Left renal pelvis (tissue), 4 donors: ENCODE results near the gene EDC4. TPM values are rescaled to one million over a fixed set of nuclear protein-coding genes. Genes with fewer than 3 reads are reported as not detected.
"Not testable (repeated sequence)": the region's sequence is repeated elsewhere in the genome, so short reads cannot be mapped to it uniquely, and the experiment has no call there.

Experiments
- DNase-seq, 4 donors: peaks; one replicate each; pipeline ENCODE4 v3.0.0-alpha.2; 2013; ENCODE audit warnings: low read depth in 4 of 4, low spot score in 3 of 4
- polyA plus RNA-seq, 4 donors: library from polyadenylated mRNA; unstranded; fragments of 120-200 nt; gene quantifications; one replicate each; pipeline ENCODE4 v1.2.1, GENCODE V29; 2013; ENCODE audit not compliant: insufficient read length in 4 of 4

EDC4 gene
- polyA plus RNA-seq, 4 donors = 67.0 to 106 (median 83.7) TPM

DNA sequence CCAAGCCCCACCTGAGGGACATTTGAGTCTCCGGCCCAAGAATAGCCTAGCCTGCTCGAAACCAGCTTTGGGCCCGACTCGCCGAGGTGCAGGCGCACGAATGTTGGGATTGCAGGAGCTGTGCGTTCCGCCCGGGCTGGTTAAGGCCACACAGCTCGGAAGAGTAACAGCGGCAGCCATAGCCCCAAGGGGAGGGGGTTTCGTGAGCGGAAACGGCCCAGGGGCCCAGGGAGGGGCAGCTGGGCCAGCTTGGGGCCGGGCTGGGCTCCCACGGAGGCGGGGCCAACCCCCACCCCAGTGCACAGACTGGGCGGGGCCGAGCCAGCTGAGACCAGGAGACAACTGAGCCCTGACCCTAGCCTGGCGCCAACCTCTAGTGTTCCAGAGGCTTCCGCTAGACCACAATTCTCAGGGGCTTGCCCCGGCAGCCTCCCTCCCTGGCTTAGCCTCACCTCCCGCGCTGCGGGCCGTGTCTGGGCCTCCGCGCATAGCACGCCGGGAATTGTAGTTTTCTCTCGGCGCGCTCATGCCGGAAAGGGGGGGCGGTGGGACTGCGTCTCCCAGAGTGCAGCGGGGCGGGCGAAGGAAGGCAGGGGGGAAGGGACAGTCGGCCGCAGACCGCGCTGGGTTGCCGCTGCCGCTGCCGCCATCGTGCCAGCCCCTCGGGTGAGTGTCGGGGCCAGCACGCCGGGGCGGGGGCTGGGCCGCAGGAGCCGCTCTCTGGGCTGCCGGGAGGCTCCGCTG is 26.4 kb upstream of the EDC4 start, which contains the start of gene NUTF2:
Gene NUTF2 (plus strand): TSS at position 614 of the 744 bp plus-strand sequence. CDS start 18,198 bp downstream, outside the sequence.
- peak; percentile 90 to 94 (median 92) for DNase-seq

DNA sequence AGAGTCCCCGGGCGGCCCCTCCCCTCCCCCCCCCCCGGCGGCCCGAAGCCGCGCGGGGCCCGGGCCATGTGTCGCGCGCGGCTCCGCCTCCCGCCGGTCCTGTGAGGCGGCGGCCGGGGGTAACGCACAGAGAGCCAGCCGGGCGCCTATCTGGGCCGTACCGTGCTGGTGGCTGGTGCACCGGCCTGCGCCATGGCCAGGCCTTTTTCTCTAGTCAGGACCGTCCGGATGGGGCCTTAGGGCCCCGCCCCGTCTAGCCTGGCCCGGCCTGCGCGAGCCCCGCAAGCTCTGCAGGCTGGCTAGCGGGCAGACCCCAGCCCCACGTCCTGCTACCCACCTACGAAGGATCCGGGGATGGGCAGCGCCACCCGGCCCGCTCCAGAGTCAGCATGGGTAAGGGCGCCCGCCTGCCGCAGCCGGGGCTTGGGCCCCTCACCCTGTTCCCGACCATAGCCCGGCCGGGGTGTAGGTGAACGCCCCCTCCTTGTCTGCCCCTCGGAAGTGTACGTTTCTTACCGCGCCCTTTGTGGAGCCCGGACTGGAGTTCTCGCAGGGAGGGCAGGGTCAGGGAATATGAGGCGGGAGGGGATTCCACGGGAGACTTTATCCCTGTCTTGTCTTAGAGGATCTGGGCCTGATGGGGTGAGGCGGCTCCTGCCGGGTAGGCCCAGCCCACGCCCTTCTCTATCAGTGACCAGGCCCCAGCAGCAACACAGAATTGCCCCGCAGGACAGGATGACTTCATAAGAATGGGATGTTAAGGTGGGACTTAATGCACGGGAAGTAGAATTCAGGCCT is 25.6 kb upstream of the EDC4 start, which contains the start of gene CENPT:
Gene CENPT (minus strand): TSS at position 630 of the 798 bp plus-strand sequence. CDS start 13,834 bp downstream, outside the sequence.
- no peak for DNase-seq

DNA sequence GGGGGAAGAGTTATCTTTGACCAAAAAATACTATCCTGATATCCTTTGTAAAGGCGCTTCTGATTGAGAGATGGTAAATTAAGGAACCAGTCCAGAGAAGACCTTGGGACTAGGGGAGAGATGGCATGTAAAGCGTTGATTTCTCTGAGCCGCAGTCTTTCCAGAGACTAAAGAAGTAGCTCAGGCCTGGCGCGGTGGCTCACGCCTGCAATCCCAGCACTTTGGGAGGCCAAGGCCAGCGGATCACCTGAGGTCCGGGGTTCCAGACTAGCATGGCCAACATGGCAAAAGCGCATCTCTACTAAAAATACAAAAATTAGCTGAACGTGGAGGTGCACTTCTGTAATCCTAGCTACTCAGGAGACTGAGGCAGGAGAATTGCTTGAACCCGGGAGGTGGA is 24.7 kb upstream of the EDC4 start:
- DNase-seq = no peak

DNA sequence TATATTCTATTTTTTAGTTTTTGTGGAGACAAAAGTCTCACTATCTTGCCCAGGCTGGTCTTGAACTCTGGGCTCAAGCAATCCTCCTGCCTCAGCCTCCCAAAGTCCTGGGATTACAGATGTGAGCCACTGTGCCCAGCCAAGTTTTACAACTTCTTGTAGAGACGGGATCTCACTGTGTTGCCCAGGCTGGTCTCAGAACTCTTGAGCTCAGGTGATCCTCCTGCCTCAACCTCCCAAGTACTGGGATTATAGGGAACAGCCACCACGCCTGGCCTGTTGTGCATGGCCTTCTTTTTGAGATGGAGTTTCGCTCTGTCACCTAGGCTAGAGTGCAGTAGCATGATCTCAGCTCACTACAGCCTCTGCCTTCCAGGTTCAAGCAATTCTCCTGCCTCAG is 19.2 kb upstream of the EDC4 start:
- DNase-seq = no peak

DNA sequence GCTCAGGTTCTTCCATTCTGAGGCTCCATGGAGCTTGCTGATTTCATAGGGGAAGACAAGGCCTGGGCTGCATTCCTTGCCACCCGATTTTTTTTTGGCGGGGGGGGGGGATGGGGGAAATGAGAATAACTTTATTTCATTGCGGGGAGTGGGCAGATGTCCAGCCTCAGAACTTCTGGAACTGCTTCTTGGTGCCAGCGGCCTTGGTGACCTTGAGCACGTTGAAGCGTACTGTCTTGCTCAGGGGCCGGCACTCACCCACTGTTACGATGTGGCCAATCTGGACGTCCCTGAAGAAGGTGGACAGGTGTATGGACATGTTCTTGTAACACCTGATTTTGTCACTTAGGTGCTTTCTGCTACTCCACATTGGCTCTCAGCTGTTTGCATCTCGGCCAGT is 17.1 kb upstream of the EDC4 start:
- DNase-seq = no peak

DNA sequence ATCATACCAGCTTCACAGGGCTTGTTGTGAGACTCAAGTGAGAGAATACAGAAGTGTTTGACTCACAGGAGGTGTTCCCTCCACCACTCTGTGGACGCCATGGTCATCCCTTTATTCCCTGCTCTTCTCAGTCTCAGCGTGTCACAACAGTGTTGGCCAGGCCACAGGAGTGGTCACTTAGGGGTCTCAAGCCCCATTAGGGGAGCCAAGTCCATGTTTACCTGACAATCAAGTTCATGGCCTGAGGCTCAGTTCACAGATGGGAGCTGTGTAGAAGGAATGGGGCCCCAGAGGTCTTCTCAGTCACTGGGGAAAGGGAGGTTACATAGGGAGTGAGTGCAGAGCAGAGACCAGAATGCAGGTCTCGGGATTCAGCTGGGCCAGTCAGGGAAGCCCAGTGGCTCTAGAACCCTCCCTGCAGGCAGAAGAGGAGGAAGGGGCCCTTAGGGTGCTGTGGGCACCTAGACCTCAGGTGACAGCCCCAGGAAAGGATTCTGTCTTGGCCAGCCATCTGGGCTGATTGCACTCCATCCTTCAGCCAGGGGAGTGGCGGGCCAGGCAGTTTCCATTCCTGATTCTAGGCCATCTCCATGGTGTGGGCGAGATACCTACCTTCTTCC is 15.8 kb upstream of the EDC4 start:
- no peak for DNase-seq

DNA sequence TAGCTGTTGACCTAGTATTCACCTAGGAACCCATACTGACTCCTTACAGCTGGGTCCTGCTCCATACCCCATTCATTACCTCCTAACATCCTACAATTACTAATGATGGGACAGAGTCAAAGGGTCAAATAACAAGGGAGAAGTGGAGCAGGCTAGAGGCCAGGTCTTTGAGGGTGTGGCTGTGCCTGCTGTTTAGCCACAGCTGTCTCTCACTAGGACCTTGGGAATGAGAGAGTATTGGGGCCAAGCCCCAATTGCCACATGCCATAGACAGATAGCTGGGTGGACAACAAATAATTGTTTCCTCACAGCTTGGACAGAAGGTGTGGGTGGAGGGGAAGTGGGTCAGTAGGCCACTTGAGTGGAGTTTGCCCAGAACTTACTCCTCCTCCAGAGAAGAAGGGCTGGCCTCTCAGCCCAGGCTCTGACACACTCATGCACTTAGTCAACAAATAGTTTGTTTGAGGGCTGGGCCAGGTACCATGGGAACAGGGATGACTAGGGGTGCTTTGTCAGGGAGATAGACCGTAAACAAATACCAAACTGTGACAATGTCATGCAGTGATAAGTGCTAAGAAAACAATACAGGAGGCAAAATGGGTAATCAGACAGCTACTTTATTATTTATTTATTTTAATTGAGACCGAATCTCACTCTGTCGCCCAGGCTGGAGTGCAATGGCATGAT is 15.2 kb upstream of the EDC4 start:
- no peak for DNase-seq

DNA sequence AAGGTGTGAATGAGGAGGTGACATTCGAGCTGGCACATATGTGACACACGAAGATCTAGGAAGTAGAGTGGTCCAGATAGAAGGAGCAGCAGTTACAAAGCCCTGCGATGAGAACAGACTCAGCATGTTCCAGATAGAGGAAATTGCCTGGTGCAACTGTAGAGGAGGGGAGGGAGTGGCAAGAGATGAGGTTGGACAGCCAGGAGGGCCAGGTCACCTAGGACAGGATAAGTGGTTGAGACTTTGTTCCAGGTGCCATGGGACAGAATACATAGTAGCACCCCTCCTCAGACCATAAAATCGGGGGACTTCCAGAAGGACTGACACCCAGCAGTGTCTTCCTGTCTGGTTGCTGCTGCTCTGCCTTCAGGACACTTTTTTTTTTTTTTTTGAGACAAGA is 14.4 kb upstream of the EDC4 start:
- DNase-seq = no peak

DNA sequence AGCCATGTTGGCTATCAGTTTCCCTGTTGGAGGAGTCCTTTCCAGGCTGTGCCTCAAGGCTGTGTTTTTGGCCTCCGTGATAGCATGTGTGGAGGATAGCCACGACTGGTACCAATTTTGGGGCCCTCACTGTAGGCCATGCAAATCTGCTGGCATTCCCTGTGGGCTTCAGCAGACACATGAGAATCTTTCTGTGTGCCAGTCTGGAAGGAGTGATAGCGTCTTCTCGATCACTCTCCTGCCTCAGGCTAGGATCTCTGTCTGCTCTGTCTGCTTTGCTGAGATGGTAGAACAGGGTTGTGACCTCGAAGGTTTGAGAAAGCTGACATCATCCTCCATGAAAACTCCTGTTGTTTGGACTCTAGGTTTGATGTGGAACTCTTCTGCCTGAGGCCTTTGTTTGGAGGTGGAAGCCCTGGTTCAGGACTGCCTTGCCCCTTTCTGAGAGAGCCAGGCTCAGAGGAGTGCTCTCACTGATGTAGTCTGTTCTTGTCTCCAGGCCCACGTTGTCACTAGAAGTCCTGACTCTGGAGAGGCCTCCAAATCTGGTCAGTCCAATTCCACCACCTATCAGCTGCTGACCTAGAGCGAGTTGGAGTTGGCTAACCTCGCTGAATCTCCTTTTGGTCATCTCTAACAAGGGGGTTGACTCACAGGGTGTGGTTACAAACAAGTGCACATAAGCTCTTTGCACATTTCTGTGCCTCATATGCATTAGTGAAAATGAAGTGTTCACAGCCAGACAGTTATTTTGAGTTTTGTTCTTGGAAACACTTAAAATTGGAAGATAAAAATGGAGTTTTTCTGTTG is 12.1 kb upstream of the EDC4 start:
- no peak for DNase-seq

DNA sequence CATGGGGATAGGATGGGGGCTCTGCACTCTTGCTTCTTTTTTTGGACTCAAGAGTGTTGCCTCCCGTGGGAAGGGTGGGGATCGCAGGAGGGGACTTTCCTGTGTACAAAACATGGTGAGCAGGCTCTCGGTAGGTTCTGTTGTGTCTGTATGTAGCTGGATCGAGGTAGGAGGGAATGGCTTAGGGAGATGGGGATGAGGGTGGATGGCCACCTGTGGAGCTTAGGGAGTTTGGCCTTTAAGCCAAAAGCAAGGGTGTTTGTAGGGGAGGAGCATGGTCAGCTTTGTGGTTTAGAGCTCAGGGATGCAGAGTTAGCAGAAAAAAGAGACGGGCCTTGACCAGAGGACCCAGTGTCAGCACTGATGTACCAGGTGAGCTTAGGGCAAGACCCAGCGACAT is 11.0 kb upstream of the EDC4 start:
- no peak for DNase-seq

DNA sequence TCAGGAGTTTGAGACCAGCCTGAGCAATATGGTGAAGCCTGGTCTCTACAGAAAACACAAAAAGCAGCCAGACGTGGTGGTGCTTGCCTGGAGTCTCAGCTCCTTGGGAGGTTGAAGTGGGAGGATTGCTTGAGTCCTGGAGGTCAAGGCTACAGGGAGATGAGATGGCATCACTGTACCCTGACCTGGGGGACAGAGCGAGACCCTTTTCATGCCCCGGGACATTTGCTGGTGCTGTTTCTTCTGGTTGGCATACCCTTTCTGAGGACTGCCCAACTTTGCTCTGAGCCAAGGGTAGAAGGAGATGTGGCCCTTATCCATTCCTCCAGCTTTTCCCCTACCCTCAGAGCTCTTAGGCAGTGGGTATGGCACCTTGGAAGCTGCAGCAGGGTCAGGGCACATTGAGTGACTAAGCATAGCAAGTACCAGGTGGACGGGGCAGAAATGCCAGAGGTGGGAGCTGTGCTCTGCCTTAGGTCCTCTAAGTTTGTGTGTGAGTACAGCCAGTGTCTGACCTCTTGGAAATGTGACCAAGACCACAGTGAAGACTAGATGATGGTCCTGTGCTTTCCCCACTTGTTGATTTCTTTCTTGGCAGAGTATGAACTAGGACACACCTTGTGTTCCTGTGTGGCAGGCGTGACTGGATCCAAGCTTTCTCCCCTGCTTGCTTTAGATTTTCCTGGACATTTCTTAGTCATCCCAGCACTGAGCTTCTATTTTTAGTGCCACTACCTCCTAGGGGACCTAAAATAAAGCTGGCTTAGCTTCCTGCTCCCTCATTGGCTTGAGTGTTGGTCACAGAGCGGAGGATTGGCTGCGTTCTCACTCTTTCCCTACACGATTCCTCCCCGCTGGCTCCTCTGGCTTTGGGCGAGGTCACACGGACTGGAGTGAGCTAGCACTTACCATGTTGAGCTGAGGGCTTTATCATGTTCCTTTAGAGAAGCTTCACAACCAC is 9.9 kb upstream of the EDC4 start:
- no peak for DNase-seq

DNA sequence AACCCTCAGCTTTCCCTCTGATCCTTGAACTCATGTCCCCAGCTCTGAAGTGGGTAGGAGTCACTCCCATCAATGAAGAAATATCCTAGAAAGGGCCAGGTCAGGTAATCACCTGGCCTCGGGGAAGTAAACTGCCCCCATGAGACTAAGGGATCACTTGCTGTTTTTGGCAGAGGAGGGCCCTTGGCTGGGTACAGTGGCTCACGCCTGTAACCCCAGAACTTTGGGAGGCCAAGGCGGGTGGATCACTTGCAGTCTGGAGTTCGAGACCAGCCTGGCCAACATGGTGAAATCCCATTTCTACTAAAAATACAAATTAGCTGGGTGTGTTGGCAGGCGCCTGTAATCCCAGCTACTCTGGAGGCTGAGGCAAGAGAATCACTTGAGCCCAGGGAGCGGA is 8.8 kb upstream of the EDC4 start:
- DNase-seq = not testable (repeated sequence)

DNA sequence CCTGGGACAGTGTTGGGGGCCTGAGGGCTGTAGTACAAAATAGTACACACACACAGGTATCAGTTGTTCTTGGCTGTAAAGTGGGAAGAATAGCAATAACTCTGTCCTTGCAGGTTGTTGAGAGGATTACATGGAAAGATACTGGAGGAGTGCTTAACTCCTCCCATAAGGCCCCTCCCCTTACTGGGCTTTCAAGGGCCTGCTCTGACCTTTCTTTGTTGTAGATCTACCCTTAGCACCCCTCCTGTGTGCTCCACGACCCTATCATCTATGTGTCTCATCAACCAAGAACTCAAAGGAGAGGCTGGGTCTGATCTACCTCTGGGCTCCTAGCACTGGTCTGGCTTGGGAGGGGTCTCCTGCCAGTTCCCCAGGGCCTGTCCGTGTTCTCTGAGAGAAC is 8.3 kb upstream of the EDC4 start:
- DNase-seq = no peak

DNA sequence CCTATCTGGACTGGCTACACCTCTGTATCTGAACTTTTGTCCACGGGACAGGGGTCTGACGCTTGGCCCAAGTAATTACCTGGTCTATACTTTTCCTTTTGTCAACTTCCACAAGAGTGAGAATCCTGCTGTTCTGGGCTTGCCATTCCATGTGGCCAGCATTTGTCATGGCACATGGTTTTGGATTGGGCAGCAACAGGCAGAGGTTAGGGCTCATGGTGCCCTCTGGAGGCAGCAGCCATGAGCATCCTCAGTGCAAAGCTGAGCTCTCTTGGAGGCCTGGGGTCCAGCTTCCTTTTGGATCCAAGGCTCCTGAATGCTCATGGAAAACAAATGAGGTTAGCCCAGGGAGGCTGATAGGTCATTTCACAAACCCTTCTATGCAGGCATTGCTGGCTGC is 7.5 kb upstream of the EDC4 start:
- no peak for DNase-seq

DNA sequence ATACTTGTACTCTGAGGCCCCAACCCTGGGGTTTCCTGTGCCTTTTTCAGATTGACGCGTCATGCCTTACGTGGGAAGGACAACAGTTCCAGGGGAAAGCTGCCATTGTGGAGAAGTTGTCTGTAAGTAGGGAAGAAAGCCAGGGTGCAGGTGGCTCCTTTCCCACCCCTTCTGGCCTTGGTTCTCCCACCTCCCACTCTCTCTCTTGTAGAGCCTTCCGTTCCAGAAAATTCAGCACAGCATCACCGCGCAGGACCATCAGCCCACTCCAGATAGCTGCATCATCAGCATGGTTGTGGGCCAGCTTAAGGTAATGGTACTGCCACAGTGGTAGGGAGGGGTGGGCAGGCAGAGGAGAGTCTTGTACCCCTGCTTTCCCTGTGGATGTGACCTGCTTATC is 4.6 kb upstream of the EDC4 start:
- DNase-seq = no peak

DNA sequence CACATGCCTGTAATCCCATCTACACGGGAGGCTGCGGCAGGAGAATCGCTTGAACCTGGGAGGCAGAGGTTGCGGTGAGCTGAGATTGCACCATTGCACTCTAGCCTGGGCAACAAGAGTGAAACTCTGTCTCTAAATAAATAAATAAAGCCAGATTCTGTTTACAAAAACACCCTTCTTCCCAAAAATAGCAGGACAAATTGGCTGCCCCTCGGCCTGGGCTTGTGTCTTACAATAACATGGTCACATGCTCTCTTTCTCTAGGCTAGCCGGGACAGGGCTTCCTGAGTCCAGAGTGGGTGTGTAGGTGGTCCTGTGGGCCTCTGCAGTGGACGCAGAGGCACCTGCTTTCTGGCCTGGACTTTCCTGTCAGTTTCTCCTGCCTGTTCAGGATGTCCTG is 3.2 kb upstream of the EDC4 start:
- DNase-seq = no peak

DNA sequence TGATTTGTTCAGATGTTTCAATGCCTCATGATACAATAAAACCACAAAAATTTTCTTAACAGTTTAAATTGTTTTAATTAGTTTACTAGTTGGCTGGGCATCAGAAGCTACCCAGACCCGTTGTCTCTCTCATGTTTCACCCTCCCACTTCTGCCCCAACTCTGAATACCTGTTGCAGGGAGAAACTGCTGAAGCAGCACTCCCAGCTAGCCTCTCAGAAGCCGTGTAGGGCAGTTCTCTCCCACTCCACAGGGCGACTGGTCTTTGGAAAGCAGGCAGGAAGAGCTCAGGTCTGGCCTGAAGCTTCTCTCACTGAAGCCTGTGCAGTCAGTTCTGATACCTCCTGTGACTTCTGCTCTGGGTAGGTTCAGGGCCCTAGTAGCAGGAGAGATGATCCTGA is 1.6 kb upstream of the EDC4 start:
- DNase-seq = no peak

DNA sequence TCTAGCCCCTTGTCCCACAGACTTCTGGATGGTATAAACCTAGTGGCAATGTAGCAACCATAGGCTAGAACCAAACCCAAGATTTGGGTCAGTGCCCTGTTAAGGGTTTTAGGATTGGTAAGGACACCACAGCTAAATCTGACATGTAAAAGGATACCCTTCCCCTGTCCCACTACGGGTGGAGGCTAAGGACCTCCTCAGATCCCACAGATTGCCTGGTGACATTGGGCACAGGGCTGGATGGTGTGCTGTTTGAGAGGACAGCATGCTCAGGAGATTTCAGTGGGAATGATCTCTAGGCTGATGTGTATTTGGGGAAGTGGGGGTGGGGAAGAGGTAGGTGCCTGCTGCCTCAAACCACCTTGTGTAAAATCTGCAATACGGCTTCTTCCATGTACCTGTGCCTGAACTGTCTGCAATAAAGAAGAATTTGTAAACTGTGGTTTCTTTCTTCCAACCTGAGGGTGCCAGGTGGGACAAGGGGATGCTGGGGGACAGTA is 671 bp upstream of the EDC4 start:
- no peak for DNase-seq
